Mucosa of gallbladder (tissue), 1 donor: Measurements from ENCODE around the gene HAPLN2. TPM values are rescaled to one million over a fixed set of nuclear protein-coding genes. Genes with fewer than 3 reads are reported as not detected.
A peak's percentile ranks its signal among the peaks of the same experiment; 100 is the strongest.
"Not testable (repeated sequence)": the region's sequence is repeated elsewhere in the genome, so short reads cannot be mapped to it uniquely, and the experiment has no call there.

Experiments
- DNase-seq: peaks from one replicate; pipeline ENCODE4 v3.0.0-alpha.2; 2020; ENCODE audit warnings: low spot score
- total RNA-seq: library from RNA; stranded (reverse); gene quantifications from one replicate; pipeline ENCODE4 v1.2.1, GENCODE V29; 2021
- donor health status: DM: no; HTN: no; CAD: no.

Gene HAPLN2
- 0.43 TPM for total RNA-seq

- no peak for DNase-seq
Measured at GRCh38 chr1:156618853-156619581, at the start of gene HAPLN2. Gene HAPLN2 (plus strand): TSS chr1:156619415. CDS start chr1:156623491, 4,076 bp downstream.

GRCh38 chr1:156571261-156571852 is 47.9 kb upstream of the HAPLN2 start:
- no peak for DNase-seq

- DNase-seq, result peak; percentile 89
Measured at GRCh38 chr1:156571919-156572662, 47.1 kb upstream of the HAPLN2 start, which contains the start of gene IQGAP3. Gene IQGAP3 (minus strand): TSS chr1:156572565. CDS start chr1:156572529, 36 bp downstream.

GRCh38 chr1:156572663-156573018 is 46.6 kb upstream of the HAPLN2 start:
- DNase-seq, result no peak

- no peak for DNase-seq
Measured at GRCh38 chr1:156574039-156574633, 45.1 kb upstream of the HAPLN2 start.

GRCh38 chr1:156577550-156577949 is 41.7 kb upstream of the HAPLN2 start:
- no peak for DNase-seq

- DNase-seq, result no peak
Measured at GRCh38 chr1:156578055-156578454, 41.2 kb upstream of the HAPLN2 start.

GRCh38 chr1:156579472-156579871 is 39.7 kb upstream of the HAPLN2 start, which contains the start of gene TTC24:
Gene TTC24 (plus strand): TSS chr1:156579723. CDS start chr1:156581365, 1,642 bp downstream.
- no peak for DNase-seq

- no peak for DNase-seq
Measured at GRCh38 chr1:156581661-156582387, 37.4 kb upstream of the HAPLN2 start.

GRCh38 chr1:156582388-156583017 is 36.7 kb upstream of the HAPLN2 start:
- DNase-seq, result no peak

GRCh38 chr1:156583821-156584622 is 35.2 kb upstream of the HAPLN2 start:
- peak; percentile 79 for DNase-seq

- no peak for DNase-seq
Measured at GRCh38 chr1:156584813-156585212, 34.4 kb upstream of the HAPLN2 start.

GRCh38 chr1:156586323-156586722 is 32.9 kb upstream of the HAPLN2 start:
- DNase-seq, result no peak

GRCh38 chr1:156586892-156587477 is 32.2 kb upstream of the HAPLN2 start:
- DNase-seq, result no peak

- not testable (repeated sequence) for DNase-seq
Measured at GRCh38 chr1:156587927-156588326, 31.3 kb upstream of the HAPLN2 start.

- no peak for DNase-seq
Measured at GRCh38 chr1:156589546-156589945, 29.7 kb upstream of the HAPLN2 start.

- no peak for DNase-seq
Measured at GRCh38 chr1:156590326-156591180, 28.7 kb upstream of the HAPLN2 start.

GRCh38 chr1:156591181-156591431 is 28.1 kb upstream of the HAPLN2 start:
- no peak for DNase-seq
